A549 treated with ZK216348 at 1 μM for 4 hours (cell line): ENCODE data around the gene PELI2. TPM values are rescaled to one million over a fixed set of nuclear protein-coding genes. Genes with fewer than 3 reads are reported as not detected.

Source experiments
- total RNA-seq: library from RNA; stranded (reverse); fragments of 200-300 nt; extraction: Qiagen RNA extraction; gene quantifications from 5 replicates; pipeline ENCODE4 v1.2.3, GENCODE V29; 2022; ENCODE audit warnings: low read depth

PELI2 gene, protein sequence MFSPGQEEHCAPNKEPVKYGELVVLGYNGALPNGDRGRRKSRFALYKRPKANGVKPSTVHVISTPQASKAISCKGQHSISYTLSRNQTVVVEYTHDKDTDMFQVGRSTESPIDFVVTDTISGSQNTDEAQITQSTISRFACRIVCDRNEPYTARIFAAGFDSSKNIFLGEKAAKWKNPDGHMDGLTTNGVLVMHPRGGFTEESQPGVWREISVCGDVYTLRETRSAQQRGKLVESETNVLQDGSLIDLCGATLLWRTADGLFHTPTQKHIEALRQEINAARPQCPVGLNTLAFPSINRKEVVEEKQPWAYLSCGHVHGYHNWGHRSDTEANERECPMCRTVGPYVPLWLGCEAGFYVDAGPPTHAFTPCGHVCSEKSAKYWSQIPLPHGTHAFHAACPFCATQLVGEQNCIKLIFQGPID
- total RNA-seq, result 0.49 to 1.8 TPM (median 1.0 TPM) in 5 replicates

DNA sequence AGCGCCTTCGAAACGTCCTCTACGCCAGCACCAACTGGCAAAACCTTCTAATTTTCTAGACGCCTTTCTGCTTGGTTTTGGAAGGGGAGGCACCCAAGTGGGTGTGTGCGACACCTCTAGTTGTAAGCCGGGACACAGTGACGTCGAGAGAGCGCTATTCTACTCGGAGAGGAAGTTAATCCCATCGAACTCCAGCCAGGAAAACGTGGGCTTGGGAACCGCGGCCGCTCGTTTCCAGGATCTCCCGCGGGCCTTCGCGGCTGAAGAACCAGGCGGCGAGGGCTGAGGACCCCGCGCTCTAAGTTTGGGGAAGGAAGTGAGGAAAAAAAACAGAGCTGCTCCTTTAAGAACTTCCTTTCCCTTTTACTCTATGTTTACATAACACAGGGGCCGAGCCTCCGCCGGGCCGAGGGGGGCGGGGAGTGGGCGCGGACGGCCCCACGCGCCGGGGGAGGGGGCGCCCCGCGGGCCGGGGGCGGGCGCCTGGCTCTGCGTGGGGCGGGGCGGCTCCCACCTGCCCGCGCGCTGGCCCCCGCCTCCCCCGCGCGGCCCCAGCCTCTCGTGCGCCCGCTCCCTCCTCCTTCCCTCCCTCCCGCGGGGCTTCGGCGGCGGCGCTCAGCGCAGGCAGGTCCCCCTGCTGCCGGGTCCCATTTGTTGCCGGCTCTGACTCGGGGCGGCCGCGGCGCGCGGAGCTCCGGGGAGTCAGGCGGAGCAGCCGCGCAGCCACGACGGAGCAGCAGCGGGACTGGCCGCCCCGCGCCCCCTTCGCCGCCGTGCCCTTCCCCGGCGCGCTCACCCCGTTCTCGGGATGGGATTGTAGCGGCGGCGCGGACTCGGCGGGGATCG is at the start of gene PELI2:
Gene PELI2 (plus strand): TSS at position 647 of the 846 bp plus-strand sequence. CDS start 250 bp downstream, outside the sequence.

